AG08396 (cell line): ENCODE data around the gene WNT7B.
"Not testable (repeated sequence)": the region's sequence is repeated elsewhere in the genome, so short reads cannot be mapped to it uniquely, and the experiment has no call there.

Source experiments
- DNase-seq: peaks from one replicate; pipeline ENCODE4 v3.0.0; 2012; ENCODE audit warnings: low spot score, mixed read lengths

WNT7B gene

DNA sequence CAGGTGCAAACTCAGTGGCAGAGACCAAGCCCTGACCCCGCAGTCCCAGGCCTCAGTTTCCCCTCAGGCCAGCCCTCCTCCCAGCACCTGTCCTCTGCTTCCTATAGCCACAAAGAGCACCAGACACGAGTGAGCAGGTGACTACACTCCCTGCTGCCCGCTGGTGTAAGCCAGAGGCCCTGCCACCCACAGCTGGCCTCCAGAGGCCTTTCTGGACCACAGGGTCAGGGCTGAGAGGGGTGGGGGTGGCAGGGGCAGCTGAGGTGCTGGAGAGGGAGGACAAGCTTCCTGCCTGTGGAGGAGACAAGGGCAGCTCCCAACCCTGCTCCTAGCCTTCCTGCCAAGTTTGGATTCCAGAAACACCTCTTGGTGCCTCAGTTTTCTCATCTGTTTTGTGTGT is 31.3 kb upstream of the WNT7B start:
- no peak for DNase-seq

DNA sequence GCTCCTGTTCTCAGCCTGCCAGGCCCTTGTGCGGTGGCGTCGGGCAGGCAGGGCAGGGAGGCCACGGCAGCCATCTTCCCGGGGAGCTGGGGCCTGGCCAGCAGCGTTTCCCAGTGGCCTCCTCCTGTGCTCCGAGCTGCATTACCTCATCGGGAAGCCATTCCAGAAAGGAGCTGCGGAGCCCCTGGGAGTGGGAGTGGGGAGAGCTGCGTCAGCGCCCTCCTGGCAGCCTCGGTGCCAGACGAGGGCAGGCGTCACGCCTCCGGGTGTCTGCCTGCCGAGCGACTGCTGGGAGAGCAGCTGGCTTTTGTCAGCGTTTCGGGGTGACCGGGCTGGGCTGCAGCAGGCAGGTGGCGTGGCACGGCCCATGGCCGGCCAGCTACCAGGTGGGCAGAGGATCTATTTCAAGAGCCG is 30.9 kb upstream of the WNT7B start:
- peak; percentile 91 for DNase-seq

DNA sequence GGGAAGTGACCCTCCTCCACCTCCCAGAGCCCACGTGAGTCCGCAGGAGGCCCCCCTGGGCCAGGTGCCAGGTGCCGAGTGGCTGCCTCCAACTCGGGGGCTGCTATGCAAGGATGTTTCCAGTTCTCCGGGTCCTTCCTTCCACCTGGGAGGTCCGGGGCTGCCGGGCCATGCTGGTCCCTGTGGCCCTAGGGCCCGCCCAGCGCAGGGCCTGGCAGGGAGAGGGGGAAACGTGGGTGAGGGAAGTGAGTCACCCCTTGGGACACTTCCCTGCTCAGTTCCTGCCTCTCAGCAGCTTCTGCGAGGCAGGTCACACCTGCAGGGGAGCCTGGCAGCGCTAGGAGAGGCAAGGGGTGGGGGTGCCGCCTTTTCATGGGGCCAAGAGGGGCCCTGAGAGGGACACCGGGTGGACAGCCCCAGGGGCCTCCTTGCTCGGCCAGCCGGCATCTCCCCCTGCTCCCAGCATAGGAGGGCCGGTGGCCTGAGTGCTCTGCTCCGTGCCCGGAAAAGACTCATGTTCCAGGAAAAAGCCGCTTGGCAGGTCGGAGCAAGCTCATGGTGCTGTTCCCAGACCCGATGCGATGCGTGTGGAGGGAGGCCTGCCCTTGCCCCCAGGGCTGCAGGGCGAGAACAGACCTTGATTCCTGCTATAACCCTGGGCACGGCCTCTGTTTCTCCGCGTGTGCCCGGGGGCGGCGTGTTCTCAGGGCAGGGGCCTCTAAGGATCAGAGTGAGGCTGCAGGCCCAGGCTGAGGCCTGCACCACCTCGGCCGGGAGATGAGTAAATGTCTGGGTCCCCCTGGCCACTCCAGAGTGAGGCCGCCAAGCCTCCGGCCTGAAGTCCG is 30.3 kb upstream of the WNT7B start:
- peak; percentile 74 for DNase-seq

DNA sequence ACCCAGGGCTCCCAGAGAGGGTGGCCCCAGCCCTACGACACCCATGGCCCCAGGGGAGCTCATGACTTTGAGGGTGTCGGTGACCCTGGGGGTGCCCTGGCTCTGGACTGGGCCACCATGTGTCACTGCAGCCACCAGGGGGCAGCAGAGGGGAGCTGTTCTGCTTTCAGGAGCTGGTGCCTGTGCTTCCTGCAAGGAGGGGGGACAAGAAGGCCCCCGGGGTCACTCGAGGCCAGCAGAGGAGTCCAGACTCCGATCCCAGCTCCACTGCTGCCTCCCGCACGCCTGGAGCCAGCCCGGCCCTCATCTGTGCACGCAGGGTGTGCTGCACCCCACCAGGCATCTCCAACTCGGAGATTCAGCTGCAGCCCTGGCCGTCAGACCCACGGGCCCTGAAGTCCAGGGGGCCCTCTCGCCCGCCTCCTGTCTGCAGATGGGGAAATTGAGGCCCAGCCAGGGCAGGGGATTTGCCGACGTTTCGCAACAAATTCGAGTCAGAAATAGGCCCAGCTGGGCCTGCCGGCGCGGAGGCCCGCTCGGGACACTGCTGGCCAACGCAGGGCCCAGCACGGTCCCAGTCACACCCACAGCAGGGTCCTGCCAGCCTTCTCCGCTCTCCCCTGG is 29.5 kb upstream of the WNT7B start:
- peak; percentile 93 for DNase-seq

DNA sequence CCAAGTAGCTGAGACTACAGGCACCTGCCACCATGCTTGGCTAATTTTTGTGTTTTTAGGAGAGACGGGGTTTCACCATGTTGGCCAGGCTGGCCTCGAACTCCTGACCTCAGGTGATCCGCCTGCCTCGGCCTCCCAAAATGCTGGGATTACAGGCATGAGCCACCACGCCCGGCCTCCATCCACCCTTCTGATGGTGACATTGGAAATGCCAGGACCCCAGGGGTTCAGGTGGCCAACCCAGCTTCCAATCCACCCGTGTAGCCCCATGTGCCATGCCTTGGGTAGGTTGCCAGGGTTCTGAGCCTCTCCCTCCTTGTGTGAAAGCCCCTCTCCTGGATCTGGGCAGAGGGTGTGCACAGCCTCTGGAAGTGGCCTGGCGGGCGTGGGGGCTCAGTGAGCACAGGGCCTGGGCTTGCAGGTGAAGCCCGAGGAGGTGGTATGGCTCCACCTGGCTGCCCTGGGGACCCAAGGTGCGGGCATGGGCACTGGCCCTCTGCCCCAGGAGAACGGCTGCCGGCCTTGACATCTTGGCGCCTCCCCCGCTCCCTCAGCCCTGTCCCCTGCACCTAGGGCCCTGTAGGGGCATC is 28.2 kb upstream of the WNT7B start:
- DNase-seq, result not testable (repeated sequence)

DNA sequence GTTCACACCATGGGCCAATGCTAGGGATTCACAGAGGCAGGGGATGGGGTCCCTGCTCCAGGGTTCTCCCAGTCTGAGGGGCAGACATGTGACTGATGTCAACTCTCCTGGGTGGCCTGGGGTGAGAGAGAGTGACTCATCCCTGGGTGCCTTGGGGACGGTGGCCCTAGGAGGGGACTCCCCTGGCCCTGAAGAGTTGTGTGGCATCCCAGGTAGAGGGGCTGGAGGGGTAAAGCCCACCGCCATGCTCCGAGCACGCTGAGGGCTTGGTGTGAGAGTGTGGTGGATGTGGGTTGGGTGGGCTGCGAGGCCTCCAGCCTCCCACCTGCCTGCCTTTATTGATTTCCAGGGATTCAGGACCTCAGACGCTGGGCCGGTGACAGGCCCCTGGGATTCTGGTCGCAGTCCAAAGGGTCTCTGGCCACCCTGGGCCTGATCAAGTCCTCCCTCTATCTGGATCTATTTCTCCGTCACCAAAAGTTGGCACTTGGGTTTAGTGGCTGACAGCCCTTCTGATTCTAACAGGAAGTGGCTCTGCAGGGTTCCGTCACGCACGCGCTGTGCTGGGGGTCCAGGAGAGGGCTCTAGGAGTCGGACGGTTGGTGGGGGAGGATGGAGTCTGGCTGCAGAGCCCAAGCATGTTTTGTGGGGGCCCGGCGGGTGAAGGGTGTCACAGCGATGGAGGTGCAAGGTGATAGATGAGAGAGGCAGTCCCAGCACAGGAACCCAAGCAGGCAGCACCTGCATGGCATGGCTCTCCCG is 27.3 kb upstream of the WNT7B start:
- DNase-seq, result no peak

DNA sequence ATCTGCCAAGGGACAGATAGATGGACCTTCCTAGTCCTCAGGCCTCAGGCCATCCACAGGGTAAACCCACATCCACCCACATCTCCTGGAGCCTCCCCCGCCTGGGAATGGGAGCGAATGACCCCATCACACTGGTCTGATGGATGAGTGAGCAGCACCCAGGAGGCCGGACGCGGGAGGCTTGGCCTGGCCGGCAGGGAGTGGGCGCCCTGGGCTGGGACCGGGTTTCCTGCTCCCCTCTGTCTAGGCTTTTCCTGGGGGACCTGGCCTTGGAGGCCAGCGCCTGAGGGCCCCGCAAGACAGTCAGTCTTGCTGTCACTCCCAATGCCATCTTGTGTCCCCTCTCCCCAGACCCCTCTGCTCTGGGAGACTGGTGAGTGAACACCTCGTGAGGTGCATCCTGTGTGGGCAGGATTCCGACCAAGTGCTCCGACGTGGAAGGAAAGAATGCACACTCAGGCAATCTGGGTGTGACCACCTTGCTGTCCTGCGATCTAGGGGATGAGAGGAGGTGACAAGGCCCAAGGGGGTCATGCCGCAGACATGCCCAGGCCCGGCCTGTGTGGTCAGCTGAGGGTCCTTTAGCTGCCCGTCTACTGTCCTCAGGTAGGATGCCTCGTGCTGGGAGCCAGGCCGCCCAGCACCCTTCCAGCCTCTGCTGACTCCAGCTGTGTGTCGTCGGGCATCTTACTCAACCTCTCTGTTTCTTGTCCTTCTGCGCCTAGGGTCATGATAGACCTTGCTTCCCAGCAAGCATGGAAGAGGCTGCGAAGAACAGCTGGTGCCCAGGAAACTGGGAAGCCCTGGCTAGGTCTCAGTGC is 26.5 kb upstream of the WNT7B start:
- DNase-seq, result no peak

DNA sequence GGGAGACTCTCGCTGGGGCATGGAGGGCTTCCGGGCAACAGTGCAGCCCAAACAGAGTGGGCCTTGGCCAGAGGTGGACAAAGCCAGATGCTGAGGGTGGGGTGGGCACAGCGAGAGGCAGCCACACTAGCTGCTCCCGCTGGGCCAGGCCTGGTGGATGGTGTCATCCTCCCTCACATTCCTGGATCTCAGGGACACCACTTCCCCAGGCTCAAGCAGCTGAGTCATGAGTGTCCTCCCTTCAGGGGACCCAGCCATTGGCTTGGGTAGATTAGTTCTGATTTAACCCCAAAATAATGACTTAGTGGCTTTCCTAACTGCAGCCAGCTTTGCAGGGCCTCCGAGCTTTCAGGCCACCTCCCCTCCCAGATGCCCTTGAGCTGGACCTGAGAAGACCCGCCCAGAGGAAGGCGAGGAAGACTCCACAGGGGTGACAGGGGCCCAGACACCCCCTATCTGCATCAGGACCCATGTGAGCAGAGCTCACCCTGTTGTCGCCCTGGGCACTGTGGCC is 25.9 kb upstream of the WNT7B start:
- DNase-seq, result peak; percentile 79

DNA sequence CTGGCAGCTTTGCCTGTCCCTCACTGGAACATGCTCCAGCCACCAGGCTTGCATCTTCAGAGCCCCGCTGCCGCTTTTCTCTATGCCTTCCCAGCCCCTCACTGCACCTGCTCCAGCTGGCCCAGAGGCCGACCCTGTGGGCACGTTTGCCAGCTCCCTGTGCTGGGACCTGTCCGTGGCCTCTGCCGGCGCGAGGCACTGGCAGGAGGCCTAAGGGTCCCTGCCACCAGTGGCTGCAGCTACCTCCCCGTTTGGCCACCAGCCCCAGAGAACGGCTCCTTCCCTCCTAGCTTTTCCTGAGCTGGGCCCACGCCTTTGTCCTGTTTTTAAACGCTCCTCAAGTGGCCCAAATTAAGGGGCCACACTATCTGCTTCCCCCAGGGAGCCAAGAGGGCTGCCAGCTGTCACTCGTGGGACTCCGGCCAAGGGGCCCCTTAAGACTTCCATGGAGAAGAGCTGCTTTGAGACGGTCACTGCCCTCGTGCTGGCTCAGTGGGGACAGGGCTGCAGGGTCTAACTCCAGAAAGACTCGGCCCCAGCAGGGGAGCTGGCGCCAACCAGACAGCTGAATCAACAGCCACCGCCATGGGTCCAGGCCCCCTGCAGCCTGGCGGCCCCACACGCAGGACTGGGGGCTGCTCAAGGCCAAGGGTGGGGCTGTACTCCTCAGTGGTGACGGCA is 24.6 kb upstream of the WNT7B start:
- DNase-seq, result no peak

DNA sequence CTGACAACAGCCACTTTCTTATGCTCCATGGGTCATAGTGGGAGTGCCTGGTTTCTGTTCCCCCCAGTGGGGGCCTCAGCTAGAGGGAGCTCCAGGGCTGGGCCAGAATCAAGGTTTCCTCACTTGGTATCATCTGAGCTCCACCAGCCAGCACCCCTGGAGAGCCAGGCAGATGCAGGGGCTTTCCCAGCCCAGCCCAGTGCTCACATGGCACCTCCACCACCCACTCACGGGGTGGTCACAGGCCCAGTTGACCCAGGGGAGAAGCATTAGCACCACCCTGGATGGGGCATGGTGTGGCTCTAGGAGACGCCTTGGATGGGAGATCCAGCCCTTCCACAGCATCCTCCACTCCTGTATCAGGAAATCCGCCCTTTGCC is 24.1 kb upstream of the WNT7B start:
- no peak for DNase-seq

DNA sequence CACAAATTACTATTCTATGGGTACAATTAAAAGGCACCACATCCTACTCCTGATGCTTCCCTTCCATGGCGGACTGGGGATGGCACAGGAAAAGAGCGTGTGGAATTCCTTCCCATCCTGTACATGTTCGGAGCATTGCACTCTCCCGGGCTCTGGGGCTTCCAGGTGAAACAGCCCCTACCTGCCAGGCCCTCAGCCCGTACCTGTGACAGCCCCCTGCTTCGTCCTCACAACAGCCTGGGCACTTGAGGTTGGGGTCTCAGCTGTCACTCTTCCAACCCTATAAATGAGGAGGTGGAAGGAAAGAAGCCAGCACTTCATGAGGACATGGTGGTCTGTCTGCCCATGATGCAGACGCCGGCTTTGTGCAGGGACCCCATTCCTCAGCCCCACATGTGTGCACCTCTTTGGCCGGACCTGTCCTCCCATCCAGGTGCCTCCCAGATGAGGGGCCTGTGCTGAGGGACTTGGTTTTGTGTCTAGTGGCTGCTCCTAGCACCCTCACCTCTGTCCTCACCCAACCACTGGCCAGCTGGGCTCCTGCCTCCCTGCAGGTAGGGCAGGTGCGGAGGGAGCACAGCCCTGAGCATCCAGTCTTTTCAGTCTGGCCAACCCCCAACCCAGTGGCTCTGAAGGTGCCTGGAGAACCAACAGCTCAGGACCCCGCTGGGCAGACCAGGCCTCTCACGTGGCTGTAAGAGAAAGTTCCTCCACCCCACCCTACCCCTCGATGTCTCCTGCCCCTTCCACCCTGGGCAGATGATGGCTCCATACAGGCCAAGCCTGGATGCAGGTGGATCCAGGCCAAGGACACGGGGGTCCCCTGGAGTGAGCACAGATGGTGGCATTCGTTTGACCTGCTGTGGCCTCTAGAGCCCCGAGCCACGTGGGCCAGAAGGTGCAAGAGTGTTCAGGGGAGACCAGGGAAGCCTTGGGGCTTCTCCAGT is 23.4 kb upstream of the WNT7B start:
- DNase-seq, result no peak

DNA sequence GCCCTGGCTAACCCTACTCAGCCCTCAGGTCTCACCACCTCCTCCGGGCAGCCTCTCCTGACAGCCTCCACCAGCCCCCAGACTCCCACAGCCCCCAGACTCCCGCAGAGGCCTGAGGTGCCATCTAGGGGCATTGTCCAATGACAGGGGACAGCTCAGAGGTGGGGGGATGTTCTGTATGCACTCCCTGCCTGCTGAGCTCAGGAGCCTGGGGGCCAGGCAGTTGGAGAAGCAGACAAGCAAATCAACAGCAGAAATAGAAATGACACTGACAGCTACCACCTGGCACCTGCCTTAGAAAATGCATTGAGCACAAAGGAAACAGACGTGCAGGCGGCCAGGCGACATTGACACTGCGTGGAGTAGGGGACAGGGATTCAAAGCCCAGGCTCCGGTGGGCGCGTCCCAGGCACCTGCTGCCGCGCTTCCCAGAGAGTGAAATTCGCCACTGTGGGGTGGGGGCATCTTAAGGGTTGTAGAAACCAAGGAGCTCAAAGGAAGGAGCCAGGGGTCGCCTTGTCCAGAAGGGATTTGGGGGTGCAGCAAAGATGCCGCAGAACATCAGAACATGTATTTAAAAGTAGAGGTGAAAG is 22.5 kb upstream of the WNT7B start:
- DNase-seq, result no peak

DNA sequence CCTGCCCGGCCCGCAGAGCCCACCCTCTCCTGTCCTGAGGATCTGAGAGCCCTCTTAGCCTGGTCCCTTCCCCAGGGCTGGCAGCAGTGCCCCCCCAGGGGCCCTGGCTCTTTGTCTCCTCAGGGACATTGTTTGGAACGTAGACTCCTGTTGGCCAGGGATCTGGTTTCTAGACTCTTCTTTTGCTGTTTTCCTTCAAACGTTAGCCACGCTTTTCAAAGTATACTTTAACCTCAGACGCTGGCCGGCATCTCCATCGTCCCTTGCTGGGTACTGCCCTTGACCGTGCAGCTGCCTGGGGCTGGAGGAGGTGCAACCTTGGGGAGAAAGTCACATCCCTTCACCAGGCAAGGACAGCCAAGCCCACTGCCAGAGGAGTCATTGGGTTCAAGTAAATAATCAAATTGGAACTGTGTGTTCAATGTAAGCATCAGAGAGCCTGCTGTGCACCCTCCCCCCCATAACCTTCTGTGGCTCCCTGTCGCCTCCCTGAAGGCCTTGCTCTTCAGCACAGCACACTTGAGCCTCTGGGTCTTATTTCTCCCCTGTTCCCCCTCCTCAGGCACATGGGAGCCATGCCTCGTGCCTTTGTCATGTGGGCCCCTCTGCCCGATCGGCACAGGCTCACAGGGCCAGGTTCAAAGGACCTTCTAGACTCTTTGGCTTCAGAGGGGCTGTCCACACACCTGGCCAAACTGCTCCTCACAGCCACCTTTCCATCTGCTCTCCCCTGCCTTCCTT is 21.8 kb upstream of the WNT7B start:
- DNase-seq, result no peak

DNA sequence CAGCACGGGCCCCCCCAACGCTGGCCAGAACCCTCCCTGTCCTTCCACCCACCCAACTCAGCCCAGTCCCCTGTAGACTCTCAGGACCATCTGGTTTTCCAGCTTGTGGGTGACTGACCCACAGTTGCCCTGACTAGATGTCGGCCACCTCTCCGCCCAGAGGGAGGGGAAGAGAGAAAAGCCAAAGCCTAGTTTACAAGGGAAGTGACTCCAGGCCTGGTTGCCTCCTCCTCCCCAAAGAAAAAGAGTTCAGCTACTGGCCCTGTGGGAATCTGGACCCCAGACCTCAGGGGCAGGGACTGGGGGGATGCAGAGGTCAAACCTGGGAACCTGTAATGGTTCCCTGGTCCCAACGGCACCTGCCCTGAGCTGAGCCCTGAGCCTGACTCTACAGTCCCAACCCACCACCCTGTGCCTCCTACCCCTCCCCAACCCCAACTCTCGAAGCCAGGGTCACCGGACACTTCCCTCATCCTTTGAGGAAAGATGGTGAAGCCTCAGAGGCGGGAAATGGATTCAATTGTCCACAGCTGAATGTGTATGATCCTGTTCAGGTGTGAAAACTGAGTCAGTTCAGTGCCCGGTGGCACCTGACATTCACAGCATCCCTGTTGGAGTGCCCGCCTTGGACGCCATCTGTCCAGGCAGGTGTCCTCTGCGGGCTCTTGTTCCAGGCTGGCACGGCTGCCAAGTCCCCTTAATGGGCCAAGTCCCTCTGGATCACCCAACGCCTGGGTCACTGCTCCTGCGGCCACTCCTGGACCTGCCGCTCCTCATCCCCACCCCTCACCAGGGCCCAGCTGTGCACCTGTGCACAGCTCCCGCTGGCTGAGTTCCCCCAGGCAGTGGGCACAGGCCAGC is 21.0 kb upstream of the WNT7B start:
- no peak for DNase-seq

DNA sequence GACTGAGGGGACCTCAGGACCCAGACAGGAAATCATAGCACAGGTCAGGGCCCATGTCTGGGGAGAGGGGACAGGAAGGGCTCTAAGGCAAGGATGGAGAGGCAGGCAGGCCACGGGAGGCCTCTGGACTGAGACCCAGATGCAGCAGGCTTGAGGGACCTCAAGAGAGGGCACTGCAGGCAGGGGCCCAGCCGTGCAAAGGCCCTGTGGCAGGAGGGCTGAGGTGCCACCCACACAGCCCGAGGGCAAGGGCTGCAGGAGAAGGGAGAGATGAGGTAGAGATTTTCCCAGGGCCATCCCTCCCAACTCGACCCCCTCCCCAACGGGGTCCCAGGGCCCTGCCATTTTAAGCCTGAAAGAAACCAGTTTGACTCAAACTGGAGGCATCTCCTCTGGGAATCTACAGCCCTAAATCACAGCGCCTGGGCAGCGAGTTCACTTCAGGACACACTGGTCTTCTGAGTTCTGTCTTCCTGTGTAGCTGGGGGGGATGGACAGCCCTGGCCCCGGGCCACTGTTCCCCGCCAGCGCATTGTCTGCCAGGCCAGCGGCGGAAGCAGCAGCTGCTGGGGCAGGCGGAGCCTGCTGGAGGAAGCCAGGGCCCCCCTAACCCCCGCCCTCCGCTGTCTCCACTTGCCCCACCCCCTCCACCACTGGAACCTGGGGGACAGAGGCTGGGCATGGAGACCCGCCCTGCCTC is 20.3 kb upstream of the WNT7B start:
- DNase-seq, result peak; percentile 94

DNA sequence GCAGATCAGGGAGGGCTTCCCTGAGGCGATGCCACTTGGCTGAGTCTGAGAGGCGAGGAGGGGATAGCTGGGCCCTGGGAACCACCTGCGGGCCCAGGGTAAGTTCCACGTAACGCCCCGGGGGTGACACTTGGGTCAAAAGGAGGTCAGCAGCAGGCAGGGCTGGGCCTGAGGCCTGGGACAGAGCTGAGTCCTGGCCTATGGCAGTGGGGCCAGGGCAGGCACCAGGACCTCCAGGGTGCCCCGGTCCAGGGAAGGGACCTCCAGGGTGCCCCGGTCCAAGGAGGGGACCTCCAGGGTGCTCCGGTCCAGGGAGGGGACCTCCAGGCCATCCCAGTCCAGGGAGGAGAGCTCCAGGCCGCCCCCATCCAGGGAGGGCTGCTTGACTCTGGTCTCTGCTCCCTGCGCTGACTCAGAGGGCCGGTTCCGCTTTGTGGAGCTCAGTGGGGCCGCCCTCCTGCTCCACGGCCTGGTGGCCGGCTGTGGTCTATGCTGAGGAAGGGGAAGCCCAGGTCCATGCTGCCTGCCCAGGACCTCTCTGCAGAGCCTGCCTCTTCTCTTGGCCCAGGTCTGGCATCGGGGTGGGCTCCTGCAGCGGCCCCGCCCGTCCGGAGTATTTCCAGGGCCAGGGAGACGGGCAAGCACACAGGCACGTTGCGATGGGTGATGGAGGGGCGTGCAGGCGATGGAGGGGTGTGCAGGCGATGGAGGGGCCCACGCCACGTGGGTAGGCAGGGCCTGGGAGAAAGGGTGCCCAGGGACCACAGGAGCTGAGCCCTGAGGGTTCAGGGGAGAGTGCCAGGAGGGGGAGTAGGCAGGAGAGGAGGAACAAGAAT is 19.5 kb upstream of the WNT7B start:
- no peak for DNase-seq
